DND-41 (cell line): ENCODE measurements around the gene COL26A1.

ENCODE experiments used
- EZH2 ChIP-seq: IDR thresholded peaks from 3 replicates; pipeline ENCODE4 v1.6.1; 2012; ENCODE audit warnings: borderline replicate concordance, low read depth, mild to moderate bottlenecking, moderate library complexity, low read length, inconsistent platforms; ENCODE audit not compliant: severe bottlenecking
- TF ChIP-seq, protein P1 (sequence below): IDR thresholded peaks from 2 replicates; pipeline ENCODE4 v1.5.1; 2012; ENCODE audit warnings: borderline replicate concordance, low read length, moderate library complexity, mild to moderate bottlenecking; ENCODE audit not compliant: poor library complexity, severe bottlenecking; ENCODE audit errors: extremely low read depth

DNA sequence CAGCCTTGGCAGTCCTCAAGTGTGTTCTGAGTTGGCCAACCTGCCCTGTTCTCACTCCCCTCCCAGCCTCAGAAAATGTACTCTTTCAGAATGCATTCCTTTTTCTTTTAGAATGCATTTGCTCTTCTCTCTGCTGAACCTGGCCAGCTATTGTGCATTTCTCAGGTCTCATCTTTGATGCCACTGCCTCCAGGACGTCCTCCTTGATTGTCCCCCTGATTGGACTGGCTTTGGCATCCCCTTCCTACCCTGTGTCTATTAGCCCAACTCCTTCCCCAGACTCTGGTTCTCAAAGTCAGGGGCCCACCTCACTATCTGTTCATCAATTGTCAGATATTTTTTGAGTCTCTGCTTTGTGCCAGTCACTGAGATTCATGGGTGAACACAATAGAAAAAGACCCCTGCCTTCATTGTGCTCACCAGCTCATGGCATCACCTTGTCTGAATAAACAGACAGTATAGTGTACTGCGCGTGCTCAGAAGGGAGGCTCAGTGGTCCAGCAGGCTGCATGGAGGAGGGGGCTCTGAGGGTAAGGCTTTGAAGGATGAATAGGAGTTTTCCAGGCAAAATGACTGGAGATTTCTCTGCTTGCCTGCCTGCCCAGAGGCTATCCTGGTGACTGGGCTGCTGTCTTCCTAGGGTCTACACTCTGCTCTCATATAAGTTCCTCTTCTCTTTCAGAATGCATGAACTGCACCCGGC is 169.9 kb downstream of the COL26A1 start:
- TF ChIP-seq, protein P1, sequence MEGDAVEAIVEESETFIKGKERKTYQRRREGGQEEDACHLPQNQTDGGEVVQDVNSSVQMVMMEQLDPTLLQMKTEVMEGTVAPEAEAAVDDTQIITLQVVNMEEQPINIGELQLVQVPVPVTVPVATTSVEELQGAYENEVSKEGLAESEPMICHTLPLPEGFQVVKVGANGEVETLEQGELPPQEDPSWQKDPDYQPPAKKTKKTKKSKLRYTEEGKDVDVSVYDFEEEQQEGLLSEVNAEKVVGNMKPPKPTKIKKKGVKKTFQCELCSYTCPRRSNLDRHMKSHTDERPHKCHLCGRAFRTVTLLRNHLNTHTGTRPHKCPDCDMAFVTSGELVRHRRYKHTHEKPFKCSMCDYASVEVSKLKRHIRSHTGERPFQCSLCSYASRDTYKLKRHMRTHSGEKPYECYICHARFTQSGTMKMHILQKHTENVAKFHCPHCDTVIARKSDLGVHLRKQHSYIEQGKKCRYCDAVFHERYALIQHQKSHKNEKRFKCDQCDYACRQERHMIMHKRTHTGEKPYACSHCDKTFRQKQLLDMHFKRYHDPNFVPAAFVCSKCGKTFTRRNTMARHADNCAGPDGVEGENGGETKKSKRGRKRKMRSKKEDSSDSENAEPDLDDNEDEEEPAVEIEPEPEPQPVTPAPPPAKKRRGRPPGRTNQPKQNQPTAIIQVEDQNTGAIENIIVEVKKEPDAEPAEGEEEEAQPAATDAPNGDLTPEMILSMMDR: no peak
- TF ChIP-seq EZH2: no peak
